Stimulated activated CD8-positive, alpha-beta memory T cell treated with anti-CD3 and anti-CD28 coated beads, Interleukin-7, amount 100 ng/mL, for 48 hours (primary cell): ENCODE results near the gene OR1Q1.
"Not testable (repeated sequence)": the region's sequence is repeated elsewhere in the genome, so short reads cannot be mapped to it uniquely, and the experiment has no call there.

Experiments used
- DNase-seq, 2 donors: peaks; one replicate each; pipeline ENCODE4 v3.0.0-alpha.2; 2020; ENCODE audit warnings: low read depth in 1 of 2; ENCODE audit errors: extremely low read depth in 1 of 2

OR1Q1 gene

GRCh38 chr9:122614362-122614761, at the start of gene OR1Q1:
Gene OR1Q1, plus strand, starts transcription at chr9:122614738. Its CDS starts 0 bp downstream, at chr9:122614738.
- DNase-seq, result no peak

DNA sequence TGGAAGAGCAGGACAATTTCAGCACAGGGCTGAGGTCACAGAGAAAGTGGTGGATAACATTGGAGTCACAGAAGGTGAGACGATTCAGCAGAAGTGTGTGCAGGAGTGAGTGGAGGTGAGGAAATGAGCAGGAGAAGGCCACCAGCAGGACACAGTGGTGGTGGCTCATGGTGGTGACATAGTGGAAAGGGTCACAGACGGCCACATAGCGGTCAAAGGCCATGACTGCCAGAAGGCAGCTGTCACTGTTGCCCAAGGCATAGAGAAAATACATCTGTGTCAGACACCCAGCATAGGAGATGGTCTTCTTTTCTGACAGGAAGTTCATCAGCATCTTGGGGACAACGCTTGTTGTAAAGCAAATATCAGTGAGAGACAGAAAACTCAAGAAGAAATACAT, 46.6 kb upstream of the OR1Q1 start:
- no peak for DNase-seq

GRCh38 chr9:122572456-122572855, 42.1 kb upstream of the OR1Q1 start:
- no peak for DNase-seq

GRCh38 chr9:122579874-122580273, 34.7 kb upstream of the OR1Q1 start:
- no peak for DNase-seq

DNA sequence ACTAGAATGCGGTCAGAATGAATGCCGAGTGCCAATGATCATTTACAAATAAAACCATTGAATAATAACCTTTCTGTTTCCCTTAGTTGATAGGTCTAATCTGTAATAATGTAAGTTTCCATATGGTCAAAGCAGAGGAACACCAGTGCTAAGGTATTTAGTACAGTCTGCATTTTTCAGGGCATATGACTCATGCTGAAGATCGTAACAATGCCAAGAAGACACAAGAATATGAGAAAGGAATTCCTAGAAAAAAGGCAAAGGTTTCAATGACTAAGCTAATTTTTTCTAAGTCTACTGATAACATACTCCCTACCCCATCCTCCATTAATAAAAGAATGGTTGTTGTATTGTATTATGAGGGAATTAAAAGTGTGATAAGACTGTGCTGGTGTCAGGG, 34.2 kb upstream of the OR1Q1 start:
- no peak for DNase-seq

DNA sequence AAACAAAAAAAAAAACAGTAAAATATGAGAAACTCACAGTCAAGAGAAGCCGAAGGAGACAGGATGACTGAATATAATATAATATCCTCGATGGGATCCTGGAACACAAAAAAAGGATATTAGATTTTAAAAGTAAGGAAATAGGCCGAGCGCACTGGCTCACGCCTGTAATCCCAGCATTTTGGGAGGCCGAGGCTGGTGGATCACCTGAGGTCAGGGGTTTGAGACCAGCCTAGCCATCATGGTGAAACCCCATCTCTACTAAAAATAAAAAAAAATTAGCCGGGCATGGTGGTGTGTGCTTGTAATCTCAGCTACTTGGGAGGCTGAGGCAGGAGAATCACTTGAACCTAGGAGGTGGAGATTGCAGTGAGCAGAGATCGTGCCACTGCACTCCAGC, 31.3 kb upstream of the OR1Q1 start, which contains the start of gene OR1L8:
Gene OR1L8 (minus strand): TSS at position 101 of the 400 bp plus-strand sequence. CDS start 14,907 bp downstream, outside the sequence.
- not testable (repeated sequence) for DNase-seq

- DNase-seq, result no peak
Measured at GRCh38 chr9:122605691-122606090, 8.8 kb upstream of the OR1Q1 start.

DNA sequence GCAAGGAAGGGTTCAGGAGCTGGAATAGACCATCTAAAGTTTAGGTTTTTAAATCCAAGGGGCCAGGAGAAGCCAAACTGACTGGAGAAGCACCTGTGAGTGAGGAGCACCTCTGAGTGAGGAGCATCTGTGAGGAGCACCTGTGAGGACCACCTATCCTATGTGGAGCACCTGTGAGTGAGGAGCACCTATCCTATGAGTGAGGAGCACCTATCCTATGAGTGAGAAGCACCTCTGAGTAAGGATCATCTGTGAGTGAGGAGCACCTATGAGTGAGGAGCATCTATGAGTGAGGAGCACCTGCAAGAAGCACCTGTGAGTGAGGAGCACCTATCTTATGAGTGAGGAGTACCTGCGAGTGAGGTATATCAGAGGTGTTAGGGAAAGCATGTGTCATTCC, 8.0 kb upstream of the OR1Q1 start:
- DNase-seq, result no peak

GRCh38 chr9:122609804-122610203, 4.7 kb upstream of the OR1Q1 start:
- no peak for DNase-seq

DNA sequence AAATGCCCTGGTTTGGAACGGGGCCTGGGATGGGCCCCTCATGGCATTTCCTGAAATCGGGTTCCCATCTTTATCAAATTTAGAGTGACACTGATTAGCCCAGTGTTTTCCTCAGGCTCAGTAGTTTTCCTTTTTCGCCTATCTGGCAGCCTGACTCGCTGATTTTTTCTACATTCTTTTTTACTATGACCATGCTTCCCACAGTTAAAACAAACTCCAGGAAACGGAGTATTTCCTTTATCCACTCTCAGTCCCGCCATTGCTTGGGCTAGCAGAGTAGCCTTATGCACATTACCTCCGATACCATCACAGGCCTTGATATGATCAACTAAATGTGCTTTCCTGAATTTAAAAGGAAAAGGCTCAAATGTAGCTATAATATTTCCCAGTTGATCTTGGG, 5.5 kb downstream of the OR1Q1 start:
- no peak for DNase-seq

GRCh38 chr9:122642226-122642625, 27.7 kb downstream of the OR1Q1 start:
- no peak for DNase-seq

GRCh38 chr9:122656378-122656777, 41.8 kb downstream of the OR1Q1 start:
- no peak for DNase-seq

GRCh38 chr9:122657527-122657926, 43.0 kb downstream of the OR1Q1 start, which contains the start of gene OR1B1:
Gene OR1B1, minus strand, starts transcription at chr9:122657627.
- no peak for DNase-seq

- DNase-seq, result no peak
Measured at GRCh38 chr9:122661416-122661815, 46.9 kb downstream of the OR1Q1 start, which contains the start of gene OR1L1. Gene OR1L1, plus strand, starts transcription at chr9:122661716. Its CDS starts 0 bp downstream, at chr9:122661716.
